Stimulated activated CD4-positive, alpha-beta T cell treated with anti-CD3 and anti-CD28 coated beads, TNF-alpha, amount 100 ng/mL, for 24 hours (primary cell): ENCODE results near the gene MCUB.

Experiments used
- DNase-seq, 3 experiments: peaks; one replicate each; pipeline ENCODE4 v3.0.0-alpha.2; 2020; ENCODE audit warnings: low read depth in 3 of 3

Gene MCUB

DNA sequence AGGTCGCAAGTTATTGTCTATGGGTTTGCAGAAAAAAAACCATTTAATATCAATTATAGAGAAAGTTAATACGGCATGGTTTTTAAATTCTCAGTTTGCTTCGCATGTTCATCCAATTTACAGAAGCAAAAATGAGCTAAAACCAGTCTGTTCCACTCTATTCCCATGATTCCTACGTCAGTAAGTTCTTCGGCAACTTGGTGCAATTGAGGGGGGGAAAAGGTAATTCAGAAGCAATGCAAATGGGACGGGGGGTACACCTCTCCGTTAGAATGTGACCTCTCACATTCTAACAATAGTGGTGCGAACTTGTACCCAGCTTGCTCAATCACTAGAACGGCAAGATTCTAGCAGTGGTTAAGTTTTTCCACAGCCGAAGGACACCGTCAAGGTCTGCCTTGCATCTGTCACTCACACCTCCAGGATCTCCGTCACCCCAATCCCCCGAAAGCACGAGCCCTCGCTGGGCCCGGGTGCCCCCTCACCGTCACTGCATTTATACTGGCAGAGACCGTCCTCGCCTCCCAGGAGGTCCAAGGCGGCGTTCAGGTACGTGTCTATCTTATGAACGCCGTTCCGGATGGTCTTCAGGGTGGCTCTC is 169.2 kb downstream of the MCUB start:
- peak in 2 of 3 experiments; percentile 0 to 3 for DNase-seq

- DNase-seq = peak; percentile 37 to 64 (median 54)
Measured at GRCh38 chr4:109729718-109730618, 169.9 kb downstream of the MCUB start, which contains the start of gene PLA2G12A. Gene PLA2G12A (minus strand): TSS chr4:109730070. CDS start chr4:109729809, 261 bp downstream.

DNA sequence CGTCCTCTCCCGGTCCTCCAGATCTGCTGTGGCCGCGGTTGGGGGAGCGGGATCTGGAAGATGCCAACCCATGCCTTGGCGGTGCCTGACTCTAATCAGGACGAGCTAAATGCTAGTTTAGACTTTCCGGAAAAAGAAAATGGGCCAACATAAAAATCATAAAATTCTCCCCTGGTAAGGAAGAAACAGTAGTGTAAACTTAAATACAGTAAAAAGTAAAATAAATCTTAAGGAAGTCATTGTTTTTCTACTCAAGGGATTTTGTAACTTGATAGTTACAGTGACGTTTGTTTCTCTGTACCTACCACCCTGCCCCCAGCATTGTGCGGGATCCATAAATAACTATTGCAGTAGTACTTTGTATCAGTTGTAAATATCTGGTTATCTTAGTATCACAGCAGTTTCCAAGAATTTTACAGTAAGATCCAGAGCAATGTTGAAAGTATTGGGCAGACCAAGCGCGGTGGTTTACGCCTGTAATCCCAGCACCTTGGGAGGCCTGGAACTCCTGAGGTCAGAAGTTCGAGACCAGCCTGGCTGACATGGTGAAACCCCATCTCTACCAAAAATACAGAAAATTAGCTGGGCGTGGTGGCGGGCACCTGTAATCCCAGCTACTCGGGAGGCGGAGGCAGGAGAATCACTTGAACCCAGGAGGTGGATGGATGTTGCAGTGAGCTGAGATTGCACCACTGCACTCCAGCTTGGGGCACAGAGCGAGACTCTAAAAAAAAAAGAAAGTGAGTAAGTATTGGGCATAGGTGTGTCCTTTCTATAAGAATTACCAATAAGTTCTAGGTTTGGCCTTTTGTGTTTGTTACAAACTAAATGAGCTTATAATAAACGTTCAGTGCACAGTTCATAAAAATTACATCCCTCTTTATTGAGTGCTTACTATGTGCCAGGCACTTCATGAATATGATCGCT is 170.8 kb downstream of the MCUB start:
- DNase-seq = no peak

- no peak for DNase-seq
Measured at GRCh38 chr4:109733728-109734127, 173.7 kb downstream of the MCUB start.

GRCh38 chr4:109735566-109736365 is 175.7 kb downstream of the MCUB start:
- no peak for DNase-seq
